GM21528 (cell line): ENCODE data around the gene FAM124B.
"Not testable (repeated sequence)": the region's sequence is repeated elsewhere in the genome, so short reads cannot be mapped to it uniquely, and the experiment has no call there.

Experiments used
- ATAC-seq: cut with Tn5 transposase; IDR thresholded peaks from one replicate; pipeline ENCODE4 v1.9.1; 2021; ENCODE audit warnings: mild to moderate bottlenecking, moderate library complexity; ENCODE audit not compliant: unreplicated experiment, low FRiP score

Gene FAM124B

DNA sequence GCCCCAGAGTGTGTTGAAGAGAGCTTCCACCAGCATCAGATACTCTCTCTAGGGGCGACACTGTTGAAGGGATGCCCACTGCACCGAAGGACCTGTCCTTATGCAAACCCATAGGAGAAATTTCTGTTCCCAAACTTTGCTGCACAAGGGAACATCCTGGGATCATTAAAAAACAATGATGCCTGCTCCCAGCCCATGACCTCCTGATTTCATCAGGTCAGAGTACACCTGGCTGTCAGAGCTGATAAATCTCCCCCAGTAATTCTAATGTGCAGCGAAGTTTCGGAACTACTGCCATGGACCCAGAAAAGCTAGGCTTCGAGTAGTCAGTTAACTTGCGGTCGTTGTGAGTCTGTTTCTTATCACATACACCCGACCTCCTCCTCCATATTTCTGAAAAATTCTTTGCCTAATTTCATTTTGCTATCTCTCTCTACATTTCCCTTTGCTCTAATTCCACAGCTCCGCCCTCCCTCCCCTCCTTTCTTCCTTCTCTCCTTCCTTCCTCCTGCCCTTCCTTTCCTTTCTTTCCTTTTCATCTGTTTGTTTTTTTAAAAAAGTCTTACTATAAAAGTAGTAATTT is 18.8 kb downstream of the FAM124B start:
- no peak for ATAC-seq

GRCh38 chr2:224382280-224382647 is 19.6 kb downstream of the FAM124B start:
- ATAC-seq: not testable (repeated sequence)

DNA sequence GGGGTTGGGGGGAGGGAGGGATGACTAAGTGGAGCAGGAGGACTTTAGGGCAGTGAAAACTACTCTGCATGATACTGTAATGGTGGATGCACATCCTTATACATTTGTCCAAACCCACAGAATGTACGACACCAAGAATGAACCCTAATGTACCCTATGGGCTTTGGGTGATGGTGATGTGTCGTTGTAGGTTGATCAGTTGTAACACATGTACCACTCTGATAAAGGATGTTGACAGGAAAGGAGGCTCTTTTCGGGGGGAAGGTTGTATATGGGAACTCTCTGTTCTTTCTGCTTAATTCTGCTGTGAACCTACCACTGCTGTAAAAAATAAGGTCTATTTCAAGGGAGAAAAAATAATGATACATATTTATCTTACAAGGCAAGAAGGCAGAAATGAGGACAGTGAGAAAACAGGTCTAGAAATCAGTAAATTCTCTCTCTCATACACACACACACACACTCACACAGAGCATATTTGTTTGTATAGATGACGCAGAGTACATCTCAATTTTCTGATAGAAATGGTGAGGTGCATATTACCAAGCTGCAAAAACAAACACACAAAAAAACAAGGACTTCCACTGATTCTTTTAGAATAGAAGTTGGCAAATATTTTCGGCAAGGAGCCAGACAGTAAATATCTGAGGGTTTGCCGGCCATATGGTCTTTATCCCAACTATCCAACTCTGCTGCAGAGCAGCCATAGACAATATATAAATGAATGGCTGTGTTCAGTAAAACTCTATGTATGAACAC is 20.2 kb downstream of the FAM124B start:
- ATAC-seq: no peak

GRCh38 chr2:224379986-224380385 is 21.9 kb downstream of the FAM124B start:
- no peak for ATAC-seq

GRCh38 chr2:224379172-224379571 is 22.7 kb downstream of the FAM124B start:
- no peak for ATAC-seq

DNA sequence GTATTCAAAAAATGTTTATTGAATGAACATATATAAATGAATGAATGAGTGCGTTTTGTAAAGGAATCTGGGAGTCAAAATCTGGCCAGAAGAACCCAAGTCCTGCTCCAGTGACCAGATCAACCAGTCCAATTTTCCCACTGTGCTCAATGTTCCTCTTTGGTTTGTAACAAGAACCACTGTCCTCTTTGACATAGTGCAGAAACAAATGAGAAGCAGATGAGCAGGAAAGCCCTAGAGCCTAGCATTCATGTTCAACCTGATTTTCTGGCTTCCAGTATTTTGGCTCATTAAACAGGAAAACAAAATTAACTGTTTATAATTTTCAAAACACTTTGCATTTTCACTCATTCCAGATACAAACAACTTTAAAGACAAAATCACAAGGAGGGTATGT is 23.2 kb downstream of the FAM124B start:
- ATAC-seq: no peak

GRCh38 chr2:224377751-224378700 is 23.9 kb downstream of the FAM124B start:
- no peak for ATAC-seq

- ATAC-seq: no peak
Observed at GRCh38 chr2:224372641-224373040, 29.3 kb downstream of the FAM124B start.

DNA sequence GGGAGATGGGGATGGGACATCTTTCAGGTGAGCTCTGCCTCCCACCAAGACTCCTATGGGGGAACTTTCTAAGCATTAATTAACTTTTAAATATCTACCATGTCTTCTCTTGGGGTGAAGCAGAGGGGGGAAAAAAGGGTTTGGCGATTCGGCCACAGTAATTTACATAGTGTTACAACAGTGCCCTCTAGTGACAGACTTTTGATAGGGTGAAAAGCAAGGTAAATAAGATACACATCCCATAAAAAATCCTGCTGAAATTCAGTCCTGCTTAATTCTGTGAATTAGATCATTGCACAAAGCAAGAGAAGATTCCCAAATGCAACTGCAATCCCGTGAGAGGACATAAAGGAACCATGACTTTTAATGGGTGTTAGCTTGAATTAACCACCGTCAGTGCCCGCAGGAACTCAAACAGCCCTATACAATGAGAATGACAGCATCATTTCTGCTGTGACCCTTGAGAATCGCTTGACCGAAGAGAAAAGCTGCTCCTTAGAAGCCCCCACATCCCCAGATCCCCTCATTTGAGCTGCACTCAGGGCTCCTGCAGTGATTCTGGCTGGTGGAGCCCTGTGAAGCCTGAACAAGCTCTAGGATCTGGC is 32.8 kb downstream of the FAM124B start:
- ATAC-seq: no peak

DNA sequence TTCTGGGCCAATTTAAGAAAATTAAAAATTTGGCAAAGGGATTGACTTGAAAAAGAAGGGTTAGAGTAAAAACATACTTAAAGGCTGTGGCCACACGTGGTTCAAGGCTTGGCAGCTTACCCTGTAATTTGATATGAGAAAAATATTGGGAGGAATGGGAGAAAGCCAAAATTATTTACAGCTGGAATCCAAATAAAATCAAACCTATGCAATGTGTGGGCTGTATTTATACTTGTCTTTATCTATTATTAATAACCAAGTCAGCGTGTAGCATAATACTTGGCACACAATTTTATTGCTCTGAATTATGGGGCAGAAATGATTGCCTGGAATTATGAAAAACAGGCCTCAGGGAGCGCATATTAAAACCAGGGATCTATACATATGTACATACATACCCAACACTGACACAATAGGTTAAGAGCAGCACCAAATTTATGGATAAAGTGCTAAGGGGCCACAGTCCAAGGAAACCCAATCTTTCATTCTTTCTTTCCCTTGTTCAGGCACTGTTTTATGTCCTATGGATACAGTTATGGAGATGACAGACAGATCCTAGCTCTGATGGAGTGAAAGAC is 35.6 kb downstream of the FAM124B start:
- ATAC-seq: no peak

GRCh38 chr2:224365331-224365730 is 36.6 kb downstream of the FAM124B start:
- no peak for ATAC-seq

GRCh38 chr2:224363281-224363680 is 38.6 kb downstream of the FAM124B start:
- ATAC-seq: no peak

DNA sequence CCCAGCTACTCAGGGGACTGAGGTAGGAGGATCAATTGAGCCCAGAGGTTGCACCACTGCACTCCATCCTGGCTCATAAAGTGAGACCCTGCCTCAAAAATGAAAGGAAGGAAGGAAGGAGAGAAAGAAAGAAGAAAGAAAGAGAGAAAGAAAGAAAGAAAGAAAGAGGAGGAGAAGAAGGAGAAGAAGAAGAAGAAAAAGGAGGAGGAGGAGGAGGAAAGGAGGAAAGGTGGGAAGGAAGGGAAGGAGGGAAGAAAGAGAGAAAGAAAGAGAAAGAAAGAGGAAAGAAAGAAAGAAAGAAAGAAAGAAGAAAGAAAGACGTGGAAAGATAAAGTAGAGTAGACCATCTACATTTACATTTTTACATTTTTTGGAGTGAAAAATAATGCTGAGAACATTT is 39.8 kb downstream of the FAM124B start:
- ATAC-seq: no peak

- no peak for ATAC-seq
Observed at GRCh38 chr2:224360801-224361251, 41.1 kb downstream of the FAM124B start.

GRCh38 chr2:224359569-224359968 is 42.3 kb downstream of the FAM124B start:
- no peak for ATAC-seq

GRCh38 chr2:224357098-224357901 is 44.6 kb downstream of the FAM124B start:
- peak; percentile 75 for ATAC-seq

DNA sequence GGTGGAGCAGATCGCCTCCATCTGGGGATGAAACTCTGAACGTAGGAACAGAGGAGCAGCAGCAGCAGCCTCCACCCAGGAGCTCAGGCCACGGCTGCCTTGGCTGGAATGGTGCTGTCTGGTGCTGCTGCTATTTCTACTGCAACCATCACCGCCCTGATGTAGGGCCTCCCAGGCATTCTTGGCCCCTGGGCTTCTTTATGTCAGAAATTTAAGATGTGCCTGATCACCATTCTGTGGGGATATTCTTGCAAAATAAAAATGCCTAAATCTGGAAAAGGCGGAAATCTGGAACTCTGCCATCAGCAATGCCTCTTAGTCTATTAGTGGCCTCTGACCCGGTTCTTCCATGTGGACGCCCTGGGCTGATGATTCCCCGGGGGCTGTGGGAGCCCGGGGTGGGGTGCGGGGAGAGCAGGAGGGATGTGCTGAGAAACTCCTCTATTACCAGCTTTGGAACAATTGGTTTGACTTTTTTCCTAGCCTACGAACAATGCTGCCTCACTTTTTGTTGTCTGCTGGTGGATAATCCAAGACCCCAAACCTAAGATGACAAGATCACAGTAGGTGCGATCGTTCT is 47.2 kb downstream of the FAM124B start:
- ATAC-seq: no peak

DNA sequence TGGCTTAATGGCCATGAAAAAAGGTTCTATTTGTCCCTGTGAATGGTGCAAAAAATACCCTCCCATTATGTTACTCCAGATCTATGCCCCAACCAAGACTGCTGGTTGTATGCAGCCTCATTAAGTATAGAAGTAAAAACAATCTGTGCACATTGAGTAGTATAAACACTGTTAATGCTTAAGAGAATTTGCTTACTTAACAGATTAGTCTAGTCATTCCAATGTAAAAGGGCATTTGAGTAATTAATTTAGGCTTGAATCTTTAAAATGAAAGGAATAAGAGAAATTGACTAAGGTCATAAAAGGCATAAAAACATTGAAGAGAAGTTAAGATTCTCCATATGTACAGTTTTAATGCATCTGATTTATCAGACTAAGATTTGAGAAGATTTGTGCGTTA is 51.2 kb downstream of the FAM124B start:
- no peak for ATAC-seq

GRCh38 chr2:224349396-224349795 is 52.5 kb downstream of the FAM124B start:
- ATAC-seq: no peak
